Gastroesophageal sphincter (tissue), 4 donors: ENCODE results near the gene CCDC107. TPM values are rescaled to one million over a fixed set of nuclear protein-coding genes. Genes with fewer than 3 reads are reported as not detected.
A peak's percentile ranks its signal among the peaks of the same experiment; 100 is the strongest.

Experiments used
- ATAC-seq: fragments of 150-250 bp; one replicate; pipeline ENCODE4 v1.9.1; 2016; ENCODE audit warnings: mild to moderate bottlenecking, moderate library complexity
- H3K27ac ChIP-seq, 4 donors: fragments of 200-600 bp; sonication (generic) in 3 of 4; 1 replicate in 3 of 4; 2 replicates in 1 of 4; pipeline ENCODE4 v1.5.1; 2016 to 2019
- H3K27me3 ChIP-seq: fragments of 200-600 bp; sonication (generic); one replicate; pipeline ENCODE4 v1.5.1; 2019
- H3K36me3 ChIP-seq, 2 donors: fragments of 200-600 bp; sonication (generic); one replicate each; pipeline ENCODE4 v1.5.1; 2019; ENCODE audit warnings: control low read depth in 1 of 2
- H3K4me1 ChIP-seq, 3 donors: fragments of 200-600 bp; sonication (generic); 1 replicate in 2 of 3; 2 replicates in 1 of 3; pipeline ENCODE4 v1.5.1; 2016 to 2019; ENCODE audit warnings: control low read depth in 2 of 3
- H3K4me3 ChIP-seq, 2 donors: fragments of 200-600 bp; sonication (generic); one replicate each; pipeline ENCODE4 v1.5.1; 2019; ENCODE audit warnings: mild to moderate bottlenecking in 1 of 2, moderate library complexity in 1 of 2
- H3K9me3 ChIP-seq, 3 donors: fragments of 200-600 bp; sonication (generic); one replicate each; pipeline ENCODE4 v1.5.1; 2017 to 2019; ENCODE audit warnings: control low read depth in 2 of 3
- EP300 ChIP-seq: sonication (generic); formaldehyde crosslinking; IDR thresholded peaks from one replicate; pipeline ENCODE4 v1.6.1; 2017; ENCODE audit warnings: antibody characterized with exemption, mild to moderate bottlenecking
- POLR2A ChIP-seq, 2 donors: fragments of 450-650 bp; IDR thresholded peaks; one replicate each; pipeline ENCODE4 v1.6.1; 2017; ENCODE audit warnings: antibody characterized with exemption in 2 of 2, mild to moderate bottlenecking in 2 of 2, moderate library complexity in 1 of 2
- POLR2AphosphoS5 ChIP-seq: sonication (generic); formaldehyde crosslinking; IDR thresholded peaks from one replicate; pipeline ENCODE4 v1.6.1; 2017; ENCODE audit warnings: antibody characterized with exemption
- WGBS, 2 donors: methylation state at CpG; one replicate each; pipeline ENCODE4 v1.1.5; 2018; ENCODE audit warnings: low coverage in 1 of 2; 5-methylcytosine and 5-hydroxymethylcytosine counted together
- total RNA-seq, 4 donors: library from RNA; depleted of rRNA; stranded (reverse); fragments of >200 nt; gene quantifications; one replicate each; pipeline ENCODE4 v1.1.0, GENCODE V29; 2016
- TF ChIP-seq, protein P1 (sequence below), 4 experiments: fragments of 200-600 bp in 2 of 4; fragments of 450-650 bp in 2 of 4; sonication (generic) in 1 of 4; IDR thresholded peaks; one replicate each; pipeline ENCODE4 v1.5.1; 2017 to 2019; ENCODE audit warnings: antibody characterized with exemption in 4 of 4, mild to moderate bottlenecking in 2 of 4, moderate library complexity in 2 of 4

The CCDC107 gene
- total RNA-seq, 4 donors from 2014 or later: 61.9 to 94.2 (median 87.0) TPM

DNA sequence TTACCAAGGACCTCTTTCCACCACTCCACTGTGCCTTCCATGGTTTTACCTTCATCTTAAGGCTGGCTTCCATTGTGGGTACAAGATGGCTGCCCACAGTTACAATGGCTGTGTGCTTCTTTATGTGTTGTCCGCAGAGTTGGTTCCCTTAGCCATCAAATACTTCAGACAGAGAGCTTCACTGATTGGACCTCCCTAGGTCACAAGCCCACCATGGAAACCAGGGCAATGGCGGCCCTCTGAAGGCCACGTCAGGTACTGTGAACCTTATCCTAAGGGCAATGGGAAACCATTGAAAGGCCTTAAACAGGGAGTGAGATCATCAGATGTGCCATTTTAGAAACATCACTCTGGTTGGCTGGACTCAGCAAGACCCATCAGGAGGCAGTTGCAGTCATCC lies 9.8 kb downstream of the CCDC107 start:
- no peaks in the 10 kb centered on the region for H3K9me3 ChIP-seq
- H3K4me3 ChIP-seq: no peak overlapping the region
- H3K36me3 ChIP-seq: no peaks in the 10 kb centered on the region
- peaks cover 0 to 38% (median 9%) of the 10 kb centered on the region in 3 donors for H3K4me1 ChIP-seq
- no peaks in the 10 kb centered on the region for H3K27me3 ChIP-seq
- TF ChIP-seq EP300 (no peak), POLR2AphosphoS5 (no peak), POLR2A (IDR thresholded peaks at IDR 0.05) (no peak)
- TF ChIP-seq, protein P1, sequence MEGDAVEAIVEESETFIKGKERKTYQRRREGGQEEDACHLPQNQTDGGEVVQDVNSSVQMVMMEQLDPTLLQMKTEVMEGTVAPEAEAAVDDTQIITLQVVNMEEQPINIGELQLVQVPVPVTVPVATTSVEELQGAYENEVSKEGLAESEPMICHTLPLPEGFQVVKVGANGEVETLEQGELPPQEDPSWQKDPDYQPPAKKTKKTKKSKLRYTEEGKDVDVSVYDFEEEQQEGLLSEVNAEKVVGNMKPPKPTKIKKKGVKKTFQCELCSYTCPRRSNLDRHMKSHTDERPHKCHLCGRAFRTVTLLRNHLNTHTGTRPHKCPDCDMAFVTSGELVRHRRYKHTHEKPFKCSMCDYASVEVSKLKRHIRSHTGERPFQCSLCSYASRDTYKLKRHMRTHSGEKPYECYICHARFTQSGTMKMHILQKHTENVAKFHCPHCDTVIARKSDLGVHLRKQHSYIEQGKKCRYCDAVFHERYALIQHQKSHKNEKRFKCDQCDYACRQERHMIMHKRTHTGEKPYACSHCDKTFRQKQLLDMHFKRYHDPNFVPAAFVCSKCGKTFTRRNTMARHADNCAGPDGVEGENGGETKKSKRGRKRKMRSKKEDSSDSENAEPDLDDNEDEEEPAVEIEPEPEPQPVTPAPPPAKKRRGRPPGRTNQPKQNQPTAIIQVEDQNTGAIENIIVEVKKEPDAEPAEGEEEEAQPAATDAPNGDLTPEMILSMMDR (IDR thresholded peaks at IDR 0.05): no peak
- ATAC-seq: no peak
- 100% methylated on average over 1 of the region's 3 CpGs; no CpG with 5 or more reads in 1 of the 2 donors for WGBS, 2 donors
- no peak overlapping the region for H3K27ac ChIP-seq

DNA sequence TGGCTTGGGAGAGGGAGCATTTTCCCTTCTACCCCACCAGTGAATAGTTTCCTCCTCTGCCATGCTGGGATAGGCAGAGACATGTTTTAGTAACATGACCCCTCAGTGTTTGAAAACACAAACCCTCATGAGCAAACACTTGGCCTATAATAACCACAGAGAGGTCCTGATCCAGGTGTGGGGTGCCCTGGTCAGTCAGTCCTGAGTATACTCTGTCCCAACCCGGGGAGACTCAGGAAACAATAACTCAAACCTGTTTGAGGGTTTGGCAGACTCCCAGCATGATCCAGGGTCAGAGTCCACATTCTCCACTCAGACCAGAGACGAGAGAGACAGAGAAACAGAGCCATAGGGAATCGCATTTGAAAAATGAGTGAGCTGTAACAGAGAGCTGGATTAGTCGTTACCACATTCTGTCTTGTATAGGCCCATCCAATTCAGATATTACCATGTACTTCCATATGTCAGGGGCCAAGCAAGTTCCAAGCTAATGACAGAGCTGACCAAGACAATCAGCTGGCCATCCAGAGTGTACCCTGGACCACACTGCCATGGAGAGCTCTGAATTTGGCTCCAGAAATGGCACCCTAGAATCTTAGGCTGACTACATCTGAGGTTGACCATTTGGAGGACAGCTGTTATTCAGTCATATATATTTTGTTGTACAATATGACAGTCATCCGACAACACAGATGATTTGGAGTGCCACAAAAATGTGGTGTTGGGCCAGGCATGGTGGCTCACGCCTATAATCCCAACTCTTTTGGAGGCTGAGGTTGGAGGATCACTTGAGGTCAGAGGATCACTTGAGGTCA lies 11.4 kb downstream of the CCDC107 start:
- Histone ChIP-seq H3K4me1 (peaks cover 0 to 38% (median 14%) of the 10 kb centered on the region in 3 donors), H3K27ac (no peak overlapping the region), H3K27me3 (no peaks in the 10 kb centered on the region), H3K4me3 (no peak overlapping the region), H3K9me3 (no peaks in the 10 kb centered on the region), H3K36me3 (no peaks in the 10 kb centered on the region)
- no peak for TF ChIP-seq POLR2AphosphoS5
- TF ChIP-seq EP300: no peak
- TF ChIP-seq, protein P1 (IDR thresholded peaks at IDR 0.05): no peak
- no peak for TF ChIP-seq POLR2A (IDR thresholded peaks at IDR 0.05)
- no peak for ATAC-seq
- 56 to 68% methylated on average over 3 to 4 of the region's 6 CpGs for WGBS, 2 donors

DNA sequence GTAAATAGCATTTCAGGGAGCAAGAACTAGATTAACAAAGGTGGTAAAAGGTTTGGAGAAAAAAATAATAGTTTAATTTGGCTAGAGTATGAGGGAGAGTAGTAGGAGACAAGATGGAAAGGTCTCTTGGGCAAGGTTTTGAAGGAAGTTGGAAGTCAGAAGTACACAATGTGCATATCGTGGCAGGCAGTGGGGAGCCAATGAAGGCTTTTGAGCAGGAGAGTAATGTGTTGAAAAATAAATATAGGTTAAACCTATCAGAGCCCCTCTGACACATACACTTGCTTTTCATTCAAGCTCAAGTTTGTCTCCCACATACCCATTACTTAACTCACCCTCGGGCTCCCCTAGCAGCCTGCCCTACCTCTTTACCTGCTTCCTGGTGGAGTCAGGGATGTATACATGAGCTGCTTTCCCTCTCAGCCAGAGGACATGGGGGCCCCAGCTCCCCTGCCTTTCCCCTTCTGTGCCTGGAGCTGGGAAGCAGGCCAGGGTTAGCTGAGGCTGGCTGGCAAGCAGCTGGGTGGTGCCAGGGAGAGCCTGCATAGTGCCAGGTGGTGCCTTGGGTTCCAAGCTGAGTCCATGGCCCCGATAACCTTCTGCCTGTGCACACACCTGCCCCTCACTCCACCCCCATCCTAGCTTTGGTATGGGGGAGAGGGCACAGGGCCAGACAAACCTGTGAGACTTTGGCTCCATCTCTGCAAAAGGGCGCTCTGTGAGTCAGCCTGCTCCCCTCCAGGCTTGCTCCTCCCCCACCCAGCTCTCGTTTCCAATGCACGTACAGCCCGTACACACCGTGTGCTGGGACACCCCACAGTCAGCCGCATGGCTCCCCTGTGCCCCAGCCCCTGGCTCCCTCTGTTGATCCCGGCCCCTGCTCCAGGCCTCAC lies 15.3 kb downstream of the CCDC107 start, which contains the start of gene CA9:
Gene CA9, plus strand, starts transcription at position 797 of the 893 bp plus-strand sequence. Its CDS starts 32 bp downstream, at position 829.
- TF ChIP-seq POLR2A (IDR thresholded peaks at IDR 0.05): no peak
- TF ChIP-seq EP300: no peak
- TF ChIP-seq, protein P1 (IDR thresholded peaks at IDR 0.05): no peak
- no peak for TF ChIP-seq POLR2AphosphoS5
- Histone ChIP-seq H3K27me3 (no peaks in the 10 kb centered on the region), H3K36me3 (no peaks in the 10 kb centered on the region), H3K27ac (peak within 1 kb of the TSS in 3 of 4 donors; percentile 56 to 68 (median 64)), H3K4me1 (peaks cover 0 to 42% (median 14%) of the 10 kb centered on the region in 3 donors), H3K9me3 (no peaks in the 10 kb centered on the region), H3K4me3 (no peak within 1 kb of the TSS)
- no peak for ATAC-seq
- WGBS, 2 donors: 45 to 52% methylated on average over 4 to 6 of the region's 10 CpGs

DNA sequence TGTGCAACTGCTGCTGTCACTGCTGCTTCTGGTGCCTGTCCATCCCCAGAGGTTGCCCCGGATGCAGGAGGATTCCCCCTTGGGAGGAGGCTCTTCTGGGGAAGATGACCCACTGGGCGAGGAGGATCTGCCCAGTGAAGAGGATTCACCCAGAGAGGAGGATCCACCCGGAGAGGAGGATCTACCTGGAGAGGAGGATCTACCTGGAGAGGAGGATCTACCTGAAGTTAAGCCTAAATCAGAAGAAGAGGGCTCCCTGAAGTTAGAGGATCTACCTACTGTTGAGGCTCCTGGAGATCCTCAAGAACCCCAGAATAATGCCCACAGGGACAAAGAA lies 15.9 kb downstream of the CCDC107 start:
- no CpG with 5 or more reads among the region's 3 CpGs for WGBS, 2 donors
- peak overlapping the region in 3 of 4 donors; percentile 56 to 68 (median 64) for H3K27ac ChIP-seq
- H3K36me3 ChIP-seq: no peaks in the 10 kb centered on the region
- TF ChIP-seq POLR2A (IDR thresholded peaks at IDR 0.05) (no peak), POLR2AphosphoS5 (no peak), EP300 (no peak)
- TF ChIP-seq, protein P1 (IDR thresholded peaks at IDR 0.05): no peak
- ATAC-seq: no peak
- H3K27me3 ChIP-seq: no peaks in the 10 kb centered on the region
- no peak overlapping the region for H3K4me3 ChIP-seq
- H3K9me3 ChIP-seq: no peaks in the 10 kb centered on the region
- peaks cover 0 to 42% (median 14%) of the 10 kb centered on the region in 3 donors for H3K4me1 ChIP-seq
